HG03521 (cell line): ENCODE measurements around the gene ADGRV1.
"Not testable (repeated sequence)": the region's sequence is repeated elsewhere in the genome, so short reads cannot be mapped to it uniquely, and the experiment has no call there.

Source experiments
- ATAC-seq: cut with Tn5 transposase; IDR thresholded peaks from one replicate; pipeline ENCODE4 v1.9.1; 2021; ENCODE audit warnings: mild to moderate bottlenecking, moderate library complexity; ENCODE audit not compliant: unreplicated experiment

Gene ADGRV1

GRCh38 chr5:90803381-90803780 lies 244.8 kb downstream of the ADGRV1 start:
- no peak for ATAC-seq

- no peak for ATAC-seq
Measured at GRCh38 chr5:90803876-90804275, 245.3 kb downstream of the ADGRV1 start.

GRCh38 chr5:90807496-90807895 lies 248.9 kb downstream of the ADGRV1 start:
- ATAC-seq = no peak

- no peak for ATAC-seq
Measured at GRCh38 chr5:90809311-90810056, 250.9 kb downstream of the ADGRV1 start.

GRCh38 chr5:90810211-90810610 lies 251.6 kb downstream of the ADGRV1 start:
- ATAC-seq = no peak

GRCh38 chr5:90813392-90813791 lies 254.8 kb downstream of the ADGRV1 start:
- ATAC-seq = no peak

- not testable (repeated sequence) for ATAC-seq
Measured at GRCh38 chr5:90822062-90822461, 263.5 kb downstream of the ADGRV1 start.

- no peak for ATAC-seq
Measured at GRCh38 chr5:90824436-90824835, 265.8 kb downstream of the ADGRV1 start.

GRCh38 chr5:90830058-90830457 lies 271.5 kb downstream of the ADGRV1 start:
- no peak for ATAC-seq

GRCh38 chr5:90833753-90834152 lies 275.2 kb downstream of the ADGRV1 start:
- no peak for ATAC-seq

- ATAC-seq = no peak
Measured at GRCh38 chr5:90834711-90835110, 276.1 kb downstream of the ADGRV1 start.

GRCh38 chr5:90843443-90843842 lies 284.8 kb downstream of the ADGRV1 start:
- ATAC-seq = no peak

- ATAC-seq = no peak
Measured at GRCh38 chr5:90844931-90845330, 286.3 kb downstream of the ADGRV1 start.

GRCh38 chr5:90845723-90846554 lies 287.3 kb downstream of the ADGRV1 start:
- no peak for ATAC-seq

- ATAC-seq = not testable (repeated sequence)
Measured at GRCh38 chr5:90847606-90848005, 289.0 kb downstream of the ADGRV1 start.

- no peak for ATAC-seq
Measured at GRCh38 chr5:90849939-90850338, 291.3 kb downstream of the ADGRV1 start.

- no peak for ATAC-seq
Measured at GRCh38 chr5:90852531-90852930, 293.9 kb downstream of the ADGRV1 start.

- no peak for ATAC-seq
Measured at GRCh38 chr5:90853750-90854149, 295.2 kb downstream of the ADGRV1 start.

GRCh38 chr5:90854169-90854568 lies 295.6 kb downstream of the ADGRV1 start:
- ATAC-seq = no peak

- no peak for ATAC-seq
Measured at GRCh38 chr5:90855296-90856010, 296.9 kb downstream of the ADGRV1 start.

- no peak for ATAC-seq
Measured at GRCh38 chr5:90861843-90862586, 303.4 kb downstream of the ADGRV1 start.
